ENCODE measurements around the gene RAB4B. TPM values are rescaled to one million over a fixed set of nuclear protein-coding genes. Genes with fewer than 3 reads are reported as not detected.
"Not testable (repeated sequence)": the region's sequence is repeated elsewhere in the genome, so short reads cannot be mapped to it uniquely, and the experiment has no call there.

The RAB4B gene
- total RNA-seq, 2 experiments from 2014 or later, result 38.0 to 41.7 TPM

GRCh38 chr19:40807147-40808020, 29.3 kb downstream of the RAB4B start:
- H3K9me3 Mint-ChIP-seq, result no peaks in the 10 kb centered on the region
- no peaks in the 10 kb centered on the region for H3K27me3 Mint-ChIP-seq
- H3K4me1 Mint-ChIP-seq (ENCODE audit: low read depth), result peaks cover 75% of the 10 kb centered on the region
- H3K27ac Mint-ChIP-seq, result peak overlapping the region; percentile 89
- intact Hi-C loops (cut with micrococcal nuclease), result loop anchor here (2.0 kb wide), 1 partner anchor 57 kb away; the partner anchor contains the start of genes ACTMAP and SNRPA
- DNase-seq, result no peak
- POLR2A ChIA-PET, result interaction anchor here (1.0 to 3.3 kb wide), 5 partner anchors 29 to 144 kb away, joined by 5 to 17 read pairs (median 7); partner anchors contain the start of genes ACTMAP and RAB4B
- H3K36me3 Mint-ChIP-seq, result peaks cover 32% of the 10 kb centered on the region
- peak overlapping the region; percentile 67 for H3K4me3 Mint-ChIP-seq
- CTCF ChIA-PET, result interaction anchor here (1.0 to 5.8 kb wide), 17 partner anchors 9 to 149 kb away, joined by 3 to 58 read pairs (median 7); partner anchors contain the start of genes ACTMAP, COQ8B, ITPKC and NUMBL

GRCh38 chr19:40808021-40808325, 29.9 kb downstream of the RAB4B start:
- Mint-ChIP-seq H3K36me3 (peaks cover 31% of the 10 kb centered on the region), H3K27ac (peak overlapping the region; percentile 89), H3K4me3 (no peak overlapping the region), H3K27me3 (no peaks in the 10 kb centered on the region), H3K9me3 (no peaks in the 10 kb centered on the region), H3K4me1 (ENCODE audit: low read depth) (peaks cover 69% of the 10 kb centered on the region)
- intact Hi-C loops (cut with micrococcal nuclease), result no loop called here
- CTCF ChIA-PET, result interaction anchor here (1.0 to 5.8 kb wide), 8 partner anchors 9 to 146 kb away, joined by 3 to 58 read pairs (median 24); partner anchors contain the start of genes ACTMAP, NUMBL, RAB4B and SNRPA
- no peak for DNase-seq
- POLR2A ChIA-PET, result interaction anchor here (1.9 kb wide), 1 partner anchor 56 kb away, joined by 7 read pairs; no protein-coding TSS in a partner anchor

GRCh38 chr19:40808497-40808896, 30.4 kb downstream of the RAB4B start:
- Mint-ChIP-seq H3K4me1 (ENCODE audit: low read depth) (peaks cover 64% of the 10 kb centered on the region), H3K4me3 (no peak overlapping the region), H3K27ac (peak overlapping the region; percentile 58), H3K36me3 (peaks cover 28% of the 10 kb centered on the region), H3K27me3 (no peaks in the 10 kb centered on the region), H3K9me3 (no peaks in the 10 kb centered on the region)
- no peak for DNase-seq
- ChIA-PET POLR2A (no interaction called here), CTCF (interaction anchor here (1.5 to 5.8 kb wide), 5 partner anchors 11 to 146 kb away, joined by 5 to 58 read pairs (median 38); partner anchors contain the start of genes NUMBL and RAB4B)
- intact Hi-C loops (cut with micrococcal nuclease), result no loop called here

- POLR2A ChIA-PET, result no interaction called here
- Mint-ChIP-seq H3K4me1 (ENCODE audit: low read depth) (peaks cover 53% of the 10 kb centered on the region), H3K36me3 (peaks cover 24% of the 10 kb centered on the region), H3K27ac (no peak overlapping the region), H3K9me3 (no peaks in the 10 kb centered on the region), H3K27me3 (no peaks in the 10 kb centered on the region), H3K4me3 (peak overlapping the region; percentile 23)
- intact Hi-C loops (cut with micrococcal nuclease), result loop anchor here (5.0 kb wide), 1 partner anchor 323 kb away; no protein-coding TSS in a partner anchor
- CTCF ChIA-PET, result interaction anchor here (5.8 kb wide), 1 partner anchor 10 kb away, joined by 36 read pairs; no protein-coding TSS in a partner anchor
- no peak for DNase-seq
These were observed 31.5 kb downstream of the RAB4B start for GRCh38 chr19:40809358-40810086.

GRCh38 chr19:40810160-40810559, 32.1 kb downstream of the RAB4B start:
- H3K27ac Mint-ChIP-seq, result no peak overlapping the region
- POLR2A ChIA-PET, result no interaction called here
- DNase-seq, result no peak
- peaks cover 22% of the 10 kb centered on the region for H3K36me3 Mint-ChIP-seq
- no peaks in the 10 kb centered on the region for H3K9me3 Mint-ChIP-seq
- H3K4me3 Mint-ChIP-seq, result peak overlapping the region; percentile 23
- CTCF ChIA-PET, result no interaction called here
- H3K4me1 Mint-ChIP-seq (ENCODE audit: low read depth), result peaks cover 47% of the 10 kb centered on the region
- intact Hi-C loops (cut with micrococcal nuclease), result loop anchor here (5.0 kb wide), 1 partner anchor 322 kb away; no protein-coding TSS in a partner anchor
- H3K27me3 Mint-ChIP-seq, result no peaks in the 10 kb centered on the region

GRCh38 chr19:40810649-40811408, 32.8 kb downstream of the RAB4B start:
- POLR2A ChIA-PET, result interaction anchor here (1.0 to 1.4 kb wide), 2 partner anchors 32 to 54 kb away, joined by 3 to 5 read pairs; partner anchors contain the start of gene RAB4B

GRCh38 chr19:40811478-40812341, 33.7 kb downstream of the RAB4B start:
- no peaks in the 10 kb centered on the region for H3K9me3 Mint-ChIP-seq
- ChIA-PET CTCF (interaction anchor here (1.0 kb wide), 2 partner anchors 13 to 149 kb away, joined by 3 to 6 read pairs; partner anchors contain the start of gene EGLN2), POLR2A (interaction anchor here (0.6 to 1.4 kb wide), 3 partner anchors 33 to 324 kb away, joined by 3 to 5 read pairs (median 3); partner anchors contain the start of gene RAB4B)
- H3K4me3 Mint-ChIP-seq, result peak overlapping the region; percentile 83
- H3K36me3 Mint-ChIP-seq, result peaks cover 19% of the 10 kb centered on the region
- peak; percentile 54 for DNase-seq
- H3K4me1 Mint-ChIP-seq (ENCODE audit: low read depth), result peaks cover 32% of the 10 kb centered on the region
- H3K27me3 Mint-ChIP-seq, result no peaks in the 10 kb centered on the region
- intact Hi-C loops (cut with micrococcal nuclease), result loop anchor here (5.0 kb wide), 1 partner anchor 321 kb away; no protein-coding TSS in a partner anchor
- H3K27ac Mint-ChIP-seq, result no peak overlapping the region

More at GRCh38 chr19:40810649-40811408, 32.8 kb downstream of the RAB4B start:
- Mint-ChIP-seq H3K36me3 (peaks cover 20% of the 10 kb centered on the region), H3K4me3 (peak overlapping the region; percentile 83), H3K27ac (peak overlapping the region; percentile 73), H3K4me1 (ENCODE audit: low read depth) (peaks cover 40% of the 10 kb centered on the region)
- not testable (repeated sequence) for H3K27me3 Mint-ChIP-seq, H3K9me3 Mint-ChIP-seq
- intact Hi-C loops (cut with micrococcal nuclease), result loop anchor here (5.0 kb wide), 1 partner anchor 321 kb away; no protein-coding TSS in a partner anchor
- CTCF ChIA-PET, result interaction anchor here (1.0 kb wide), 2 partner anchors 12 to 148 kb away, joined by 3 to 6 read pairs; partner anchors contain the start of gene EGLN2
- DNase-seq, result peak; percentile 75

- H3K36me3 Mint-ChIP-seq, result peaks cover 12% of the 10 kb centered on the region
- H3K27me3 Mint-ChIP-seq, DNase-seq, CTCF ChIA-PET, H3K9me3 Mint-ChIP-seq, H3K27ac Mint-ChIP-seq, H3K4me3 Mint-ChIP-seq: not testable (repeated sequence)
- peaks cover 24% of the 10 kb centered on the region for H3K4me1 Mint-ChIP-seq (ENCODE audit: low read depth)
- intact Hi-C loops (cut with micrococcal nuclease), result loop anchor here (5.0 kb wide), 1 partner anchor 320 kb away; no protein-coding TSS in a partner anchor
- POLR2A ChIA-PET, result interaction anchor here (1.4 kb wide), 1 partner anchor 34 kb away, joined by 5 read pairs; the partner anchor contains the start of gene RAB4B
These were observed 34.5 kb downstream of the RAB4B start for GRCh38 chr19:40812571-40812970.

- H3K4me3 Mint-ChIP-seq, result no peak overlapping the region
- intact Hi-C loops (cut with micrococcal nuclease), result loop anchor here (5.0 kb wide), 1 partner anchor 319 kb away; no protein-coding TSS in a partner anchor
- ChIA-PET POLR2A (no interaction called here), CTCF (no interaction called here)
- peaks cover 8% of the 10 kb centered on the region for H3K36me3 Mint-ChIP-seq
- peaks cover 26% of the 10 kb centered on the region for H3K4me1 Mint-ChIP-seq (ENCODE audit: low read depth)
- no peak overlapping the region for H3K27ac Mint-ChIP-seq
- no peaks in the 10 kb centered on the region for H3K27me3 Mint-ChIP-seq
- no peaks in the 10 kb centered on the region for H3K9me3 Mint-ChIP-seq
- no peak for DNase-seq
These were observed 35.1 kb downstream of the RAB4B start for GRCh38 chr19:40813182-40813581.

- H3K4me1 Mint-ChIP-seq (ENCODE audit: low read depth), result peaks cover 33% of the 10 kb centered on the region
- intact Hi-C loops (cut with micrococcal nuclease), result no loop called here
- POLR2A ChIA-PET, result no interaction called here
These were observed 37.2 kb downstream of the RAB4B start for GRCh38 chr19:40815223-40815622.

More at GRCh38 chr19:40815223-40815622, 37.2 kb downstream of the RAB4B start:
- H3K27ac Mint-ChIP-seq, result no peak overlapping the region
- H3K27me3 Mint-ChIP-seq, result no peaks in the 10 kb centered on the region
- CTCF ChIA-PET, result interaction anchor here (2.1 kb wide), 1 partner anchor 152 kb away, joined by 10 read pairs; no protein-coding TSS in a partner anchor
- DNase-seq, result no peak
- no peaks in the 10 kb centered on the region for H3K9me3 Mint-ChIP-seq
- H3K4me3 Mint-ChIP-seq, result no peak overlapping the region
- H3K36me3 Mint-ChIP-seq, result peaks cover 4% of the 10 kb centered on the region

Measured in activated CD4-positive, alpha-beta memory T cell treated with anti-CD3 and anti-CD28 coated beads for 36 hours (primary cell).